ENCODE results near the gene WDFY1. TPM values are rescaled to one million over a fixed set of nuclear protein-coding genes. Genes with fewer than 3 reads are reported as not detected.

Gene WDFY1
- total and polyA plus RNA-seq, 4 donors, result 36.4 to 87.3 (median 57.8) TPM

DNA sequence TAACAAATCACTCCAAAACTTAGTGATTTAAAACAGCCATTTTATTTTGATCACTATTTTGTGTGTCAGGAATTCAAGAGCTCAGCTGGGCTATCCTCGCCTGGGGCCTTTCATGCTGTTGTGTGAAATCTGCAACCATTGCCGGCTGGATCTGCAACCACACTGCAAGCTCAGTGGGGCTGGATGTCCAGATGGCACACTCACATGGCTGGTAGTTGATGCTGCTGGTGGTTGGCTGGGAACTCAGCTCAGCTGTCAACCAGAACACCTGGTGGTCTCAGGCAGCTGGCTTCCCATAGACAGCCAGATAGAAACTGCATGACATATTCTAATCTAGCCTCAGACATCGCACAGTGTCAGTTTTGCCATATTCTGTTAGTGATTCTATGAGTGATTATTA is 77.1 kb downstream of the WDFY1 start:
- H3K27me3 ChIP-seq (ENCODE audit: control insufficient read depth, insufficient read depth, low read length), result no peaks in the 10 kb centered on the region
- WGBS (ENCODE audit: insufficient coverage), result 40% methylated on average over 1 of the region's 3 CpGs
- no peaks in the 10 kb centered on the region for H3K9me3 ChIP-seq (ENCODE audit: control insufficient read depth, insufficient read depth, low read length)
- H3K4me3 ChIP-seq (ENCODE audit: low read depth, low read length), result no peak overlapping the region
- H3K27ac ChIP-seq (ENCODE audit: low read depth, low read length), result no peak overlapping the region
- H3K4me1 ChIP-seq (ENCODE audit: control insufficient read depth, insufficient read depth, low read length), result no peaks in the 10 kb centered on the region
- H3K36me3 ChIP-seq (ENCODE audit: control insufficient read depth, insufficient read depth, low read length), result peaks cover 8% of the 10 kb centered on the region
- DNase-seq (ENCODE audit: low read depth in 4 of 6, low spot score in 6 of 6), result peak in 2 of 6 donors; percentile 73 to 81

DNA sequence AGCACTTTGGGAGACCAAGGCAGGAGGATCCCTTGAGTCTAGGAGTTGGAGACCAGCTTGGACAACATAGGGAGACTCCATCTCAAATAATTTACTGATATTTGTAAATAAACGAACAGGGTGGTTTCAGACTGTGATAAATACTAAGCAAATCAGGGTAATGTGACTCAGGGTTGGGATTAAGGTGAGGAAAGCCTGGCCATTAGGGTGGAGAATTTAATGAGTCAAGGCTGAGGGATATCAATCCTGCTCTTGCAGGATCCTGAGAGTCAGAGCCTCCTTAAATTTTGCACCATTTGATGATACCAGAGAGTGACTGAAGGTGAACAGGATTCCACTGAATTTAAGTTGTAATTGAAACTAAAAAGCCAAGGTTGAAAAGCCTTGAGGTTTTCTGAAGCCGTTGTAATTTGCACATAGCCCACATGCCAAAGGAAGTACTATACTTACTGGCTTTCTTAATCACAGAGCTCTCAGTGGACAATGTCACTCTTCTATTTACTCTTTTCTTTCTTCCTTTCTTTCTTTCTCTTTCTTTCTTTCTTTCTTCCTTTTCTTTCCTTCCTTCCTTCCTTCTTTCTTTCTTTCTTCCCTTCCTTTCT is 79.1 kb downstream of the WDFY1 start:
- no peaks in the 10 kb centered on the region for H3K27me3 ChIP-seq (ENCODE audit: control insufficient read depth, insufficient read depth, low read length)

GRCh38 chr2:223865124-223865523 is 80.0 kb downstream of the WDFY1 start:
- H3K9me3 ChIP-seq (ENCODE audit: control insufficient read depth, insufficient read depth, low read length), result no peaks in the 10 kb centered on the region
- H3K4me3 ChIP-seq (ENCODE audit: low read depth, low read length), result no peak overlapping the region
- no peaks in the 10 kb centered on the region for H3K27me3 ChIP-seq (ENCODE audit: control insufficient read depth, insufficient read depth, low read length)
- no peaks in the 10 kb centered on the region for H3K4me1 ChIP-seq (ENCODE audit: control insufficient read depth, insufficient read depth, low read length)
- no peak for DNase-seq (ENCODE audit: low read depth in 4 of 6, low spot score in 6 of 6)
- no peaks in the 10 kb centered on the region for H3K36me3 ChIP-seq (ENCODE audit: control insufficient read depth, insufficient read depth, low read length)
- 90% methylated on average over 3 of the region's 4 CpGs for WGBS (ENCODE audit: insufficient coverage)
- no peak overlapping the region for H3K27ac ChIP-seq (ENCODE audit: low read depth, low read length)

More for the DNA sequence above, 79.1 kb downstream of the WDFY1 start:
- peaks cover 4% of the 10 kb centered on the region for H3K36me3 ChIP-seq (ENCODE audit: control insufficient read depth, insufficient read depth, low read length)
- WGBS (ENCODE audit: insufficient coverage), result 100% methylated on average over 1 of the region's 2 CpGs
- H3K9me3 ChIP-seq (ENCODE audit: control insufficient read depth, insufficient read depth, low read length), result no peaks in the 10 kb centered on the region
- H3K4me3 ChIP-seq (ENCODE audit: low read depth, low read length), result no peak overlapping the region
- DNase-seq (ENCODE audit: low read depth in 4 of 6, low spot score in 6 of 6), result no peak
- H3K4me1 ChIP-seq (ENCODE audit: control insufficient read depth, insufficient read depth, low read length), result no peaks in the 10 kb centered on the region
- no peak overlapping the region for H3K27ac ChIP-seq (ENCODE audit: low read depth, low read length)

- Histone ChIP-seq H3K36me3 (ENCODE audit: control insufficient read depth, insufficient read depth, low read length) (no peaks in the 10 kb centered on the region), H3K27ac (ENCODE audit: low read depth, low read length) (no peak overlapping the region), H3K27me3 (ENCODE audit: control insufficient read depth, insufficient read depth, low read length) (no peaks in the 10 kb centered on the region), H3K4me1 (ENCODE audit: control insufficient read depth, insufficient read depth, low read length) (no peaks in the 10 kb centered on the region), H3K4me3 (ENCODE audit: low read depth, low read length) (no peak overlapping the region), H3K9me3 (ENCODE audit: control insufficient read depth, insufficient read depth, low read length) (no peaks in the 10 kb centered on the region)
- peak in 1 of 6 donors; percentile 90 for DNase-seq (ENCODE audit: low read depth in 4 of 6, low spot score in 6 of 6)
- no CpG with 5 or more reads among the region's 2 CpGs for WGBS (ENCODE audit: insufficient coverage)
Measured at GRCh38 chr2:223863491-223863890, 81.6 kb downstream of the WDFY1 start.

- Histone ChIP-seq H3K27ac (ENCODE audit: low read depth, low read length) (no peak overlapping the region), H3K9me3 (ENCODE audit: control insufficient read depth, insufficient read depth, low read length) (no peaks in the 10 kb centered on the region), H3K27me3 (ENCODE audit: control insufficient read depth, insufficient read depth, low read length) (no peaks in the 10 kb centered on the region), H3K4me3 (ENCODE audit: low read depth, low read length) (no peak overlapping the region), H3K4me1 (ENCODE audit: control insufficient read depth, insufficient read depth, low read length) (no peaks in the 10 kb centered on the region), H3K36me3 (ENCODE audit: control insufficient read depth, insufficient read depth, low read length) (no peaks in the 10 kb centered on the region)
- WGBS (ENCODE audit: insufficient coverage), result 89% methylated on average over 3 of the region's 5 CpGs
- no peak for DNase-seq (ENCODE audit: low read depth in 4 of 6, low spot score in 6 of 6)
Measured at GRCh38 chr2:223860809-223861738, 84.1 kb downstream of the WDFY1 start.

GRCh38 chr2:223859070-223859469 is 86.1 kb downstream of the WDFY1 start:
- Histone ChIP-seq H3K27me3 (ENCODE audit: control insufficient read depth, insufficient read depth, low read length) (no peaks in the 10 kb centered on the region), H3K4me3 (ENCODE audit: low read depth, low read length) (no peak overlapping the region), H3K4me1 (ENCODE audit: control insufficient read depth, insufficient read depth, low read length) (no peaks in the 10 kb centered on the region), H3K36me3 (ENCODE audit: control insufficient read depth, insufficient read depth, low read length) (no peaks in the 10 kb centered on the region), H3K9me3 (ENCODE audit: control insufficient read depth, insufficient read depth, low read length) (no peaks in the 10 kb centered on the region), H3K27ac (ENCODE audit: low read depth, low read length) (no peak overlapping the region)
- WGBS (ENCODE audit: insufficient coverage), result 98% methylated on average over 3 of the region's 3 CpGs
- no peak for DNase-seq (ENCODE audit: low read depth in 4 of 6, low spot score in 6 of 6)

GRCh38 chr2:223856584-223856983 is 88.6 kb downstream of the WDFY1 start:
- H3K9me3 ChIP-seq (ENCODE audit: control insufficient read depth, insufficient read depth, low read length), result no peaks in the 10 kb centered on the region
- H3K4me1 ChIP-seq (ENCODE audit: control insufficient read depth, insufficient read depth, low read length), result no peaks in the 10 kb centered on the region
- 63% methylated on average over 4 of the region's 5 CpGs for WGBS (ENCODE audit: insufficient coverage)
- H3K27me3 ChIP-seq (ENCODE audit: control insufficient read depth, insufficient read depth, low read length), result no peaks in the 10 kb centered on the region
- H3K27ac ChIP-seq (ENCODE audit: low read depth, low read length), result no peak overlapping the region
- no peaks in the 10 kb centered on the region for H3K36me3 ChIP-seq (ENCODE audit: control insufficient read depth, insufficient read depth, low read length)
- no peak for DNase-seq (ENCODE audit: low read depth in 4 of 6, low spot score in 6 of 6)
- no peak overlapping the region for H3K4me3 ChIP-seq (ENCODE audit: low read depth, low read length)

- DNase-seq (ENCODE audit: low read depth in 4 of 6, low spot score in 6 of 6), result no peak
- H3K27ac ChIP-seq (ENCODE audit: low read depth, low read length), result no peak overlapping the region
- no peak overlapping the region for H3K4me3 ChIP-seq (ENCODE audit: low read depth, low read length)
- no peaks in the 10 kb centered on the region for H3K27me3 ChIP-seq (ENCODE audit: control insufficient read depth, insufficient read depth, low read length)
- no CpG with 5 or more reads among the region's 2 CpGs for WGBS (ENCODE audit: insufficient coverage)
- H3K4me1 ChIP-seq (ENCODE audit: control insufficient read depth, insufficient read depth, low read length), result no peaks in the 10 kb centered on the region
- H3K36me3 ChIP-seq (ENCODE audit: control insufficient read depth, insufficient read depth, low read length), result no peaks in the 10 kb centered on the region
- no peaks in the 10 kb centered on the region for H3K9me3 ChIP-seq (ENCODE audit: control insufficient read depth, insufficient read depth, low read length)
Measured at GRCh38 chr2:223856021-223856420, 89.1 kb downstream of the WDFY1 start.

DNA sequence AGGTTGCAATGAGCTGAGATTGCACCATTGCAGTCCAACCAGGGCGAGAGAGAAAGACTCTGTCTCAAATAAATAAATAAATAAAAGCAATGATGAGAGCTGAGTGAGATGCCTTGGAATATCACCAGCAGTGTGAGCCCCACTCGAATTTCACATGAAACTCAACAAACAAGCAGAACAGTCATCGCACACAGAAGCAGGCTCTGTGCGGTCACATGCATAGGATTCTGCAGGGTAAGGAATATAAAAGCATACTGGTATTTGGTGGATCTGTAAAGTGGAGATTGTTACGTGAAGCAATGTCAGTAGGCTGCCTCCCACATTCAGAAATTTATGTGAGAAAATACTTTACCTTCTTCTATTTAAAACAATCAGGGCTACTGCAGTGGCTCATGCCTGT is 89.7 kb downstream of the WDFY1 start:
- WGBS (ENCODE audit: insufficient coverage), result no CpG with 5 or more reads among the region's 5 CpGs
- H3K9me3 ChIP-seq (ENCODE audit: control insufficient read depth, insufficient read depth, low read length), result no peaks in the 10 kb centered on the region
- no peaks in the 10 kb centered on the region for H3K4me1 ChIP-seq (ENCODE audit: control insufficient read depth, insufficient read depth, low read length)
- no peak overlapping the region for H3K4me3 ChIP-seq (ENCODE audit: low read depth, low read length)
- H3K36me3 ChIP-seq (ENCODE audit: control insufficient read depth, insufficient read depth, low read length), result no peaks in the 10 kb centered on the region
- no peak overlapping the region for H3K27ac ChIP-seq (ENCODE audit: low read depth, low read length)
- no peak for DNase-seq (ENCODE audit: low read depth in 4 of 6, low spot score in 6 of 6)
- H3K27me3 ChIP-seq (ENCODE audit: control insufficient read depth, insufficient read depth, low read length), result no peaks in the 10 kb centered on the region

DNA sequence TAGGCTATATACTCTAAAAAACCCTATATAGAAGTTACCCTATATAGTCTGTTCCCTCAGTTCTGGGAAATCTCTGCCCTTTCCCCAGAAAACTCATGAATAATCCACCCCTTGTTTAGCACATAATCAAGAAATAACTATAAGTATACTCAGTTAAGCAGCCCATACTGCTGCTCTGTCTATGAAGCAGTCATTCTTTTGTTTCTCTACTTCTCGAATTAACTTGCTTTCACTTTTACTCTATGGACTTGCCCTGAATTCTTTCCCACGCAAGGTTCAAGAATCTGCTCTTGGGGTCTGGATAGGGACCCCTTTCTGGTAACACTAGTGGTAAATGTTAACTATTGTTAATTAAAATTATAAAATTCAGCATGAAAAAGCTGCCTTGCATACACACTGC is 90.4 kb downstream of the WDFY1 start:
- no peak overlapping the region for H3K4me3 ChIP-seq (ENCODE audit: low read depth, low read length)
- H3K27me3 ChIP-seq (ENCODE audit: control insufficient read depth, insufficient read depth, low read length), result no peaks in the 10 kb centered on the region
- WGBS (ENCODE audit: insufficient coverage), result no CpG with 5 or more reads among the region's 2 CpGs
- H3K36me3 ChIP-seq (ENCODE audit: control insufficient read depth, insufficient read depth, low read length), result no peaks in the 10 kb centered on the region
- DNase-seq (ENCODE audit: low read depth in 4 of 6, low spot score in 6 of 6), result no peak
- H3K4me1 ChIP-seq (ENCODE audit: control insufficient read depth, insufficient read depth, low read length), result no peaks in the 10 kb centered on the region
- peak overlapping the region; percentile 35 for H3K27ac ChIP-seq (ENCODE audit: low read depth, low read length)
- no peaks in the 10 kb centered on the region for H3K9me3 ChIP-seq (ENCODE audit: control insufficient read depth, insufficient read depth, low read length)
